ENCODE measurements around the gene CCR4. TPM values are rescaled to one million over a fixed set of nuclear protein-coding genes. Genes with fewer than 3 reads are reported as not detected.

Gene CCR4
- total RNA-seq, 2 donors from 2014 or later = 0.14 to 1.2 TPM

GRCh38 chr3:33000691-33001385 lies 49.4 kb downstream of the CCR4 start:
- H3K27ac ChIP-seq = no peak overlapping the region
- no peaks in the 10 kb centered on the region for H3K9me3 ChIP-seq
- 96% methylated on average over 3 of the region's 3 CpGs for WGBS
- H3K4me1 ChIP-seq (replicated peaks) = no peaks in the 10 kb centered on the region
- H3K36me3 ChIP-seq = no peaks in the 10 kb centered on the region
- no peak overlapping the region for H3K4me3 ChIP-seq
- TF ChIP-seq CTCF (IDR thresholded peaks at IDR 0.05) = no peak
- no peak for TF ChIP-seq POLR2AphosphoS5 (IDR thresholded peaks at IDR 0.05)
- TF ChIP-seq POLR2A (IDR thresholded peaks at IDR 0.05) = no peak
- H3K27me3 ChIP-seq (replicated peaks; ENCODE audit: insufficient read depth) = no peaks in the 10 kb centered on the region
- no peak for DNase-seq (ENCODE audit: low spot score)
- intact Hi-C loops (cut with DNase I) = no loop called here

GRCh38 chr3:33001889-33002288 lies 50.4 kb downstream of the CCR4 start:
- WGBS = 55% methylated on average over 2 of the region's 2 CpGs
- Histone ChIP-seq H3K9me3 (no peaks in the 10 kb centered on the region), H3K4me3 (no peak overlapping the region), H3K4me1 (replicated peaks) (no peaks in the 10 kb centered on the region), H3K36me3 (no peaks in the 10 kb centered on the region), H3K27me3 (replicated peaks; ENCODE audit: insufficient read depth) (no peaks in the 10 kb centered on the region), H3K27ac (no peak overlapping the region)
- intact Hi-C loops (cut with DNase I) = no loop called here
- TF ChIP-seq POLR2A (IDR thresholded peaks at IDR 0.05) = no peak
- no peak for TF ChIP-seq POLR2AphosphoS5 (IDR thresholded peaks at IDR 0.05)
- no peak for TF ChIP-seq CTCF (IDR thresholded peaks at IDR 0.05)
- no peak for DNase-seq (ENCODE audit: low spot score)

- 95% methylated on average over 4 of the region's 4 CpGs for WGBS
- Histone ChIP-seq H3K4me1 (replicated peaks) (no peaks in the 10 kb centered on the region), H3K9me3 (no peaks in the 10 kb centered on the region), H3K36me3 (no peaks in the 10 kb centered on the region), H3K27ac (no peak overlapping the region), H3K27me3 (replicated peaks; ENCODE audit: insufficient read depth) (no peaks in the 10 kb centered on the region), H3K4me3 (no peak overlapping the region)
- intact Hi-C loops (cut with DNase I) = no loop called here
- DNase-seq (ENCODE audit: low spot score) = no peak
- TF ChIP-seq POLR2AphosphoS5 (IDR thresholded peaks at IDR 0.05) (no peak), CTCF (IDR thresholded peaks at IDR 0.05) (no peak)
These were observed 51.9 kb downstream of the CCR4 start for GRCh38 chr3:33003308-33003707.

GRCh38 chr3:33004205-33004604 lies 52.8 kb downstream of the CCR4 start:
- no peak overlapping the region for H3K27ac ChIP-seq
- intact Hi-C loops (cut with DNase I) = no loop called here
- 93% methylated on average over 4 of the region's 4 CpGs for WGBS
- no peaks in the 10 kb centered on the region for H3K4me1 ChIP-seq (replicated peaks)
- H3K36me3 ChIP-seq = no peaks in the 10 kb centered on the region
- no peaks in the 10 kb centered on the region for H3K27me3 ChIP-seq (replicated peaks; ENCODE audit: insufficient read depth)
- TF ChIP-seq POLR2AphosphoS5 (IDR thresholded peaks at IDR 0.05) = no peak
- no peak for TF ChIP-seq CTCF (IDR thresholded peaks at IDR 0.05)
- TF ChIP-seq POLR2A (IDR thresholded peaks at IDR 0.05) = no peak
- no peaks in the 10 kb centered on the region for H3K9me3 ChIP-seq
- no peak overlapping the region for H3K4me3 ChIP-seq
- no peak for DNase-seq (ENCODE audit: low spot score)

- no peak for DNase-seq (ENCODE audit: low spot score)
- no peaks in the 10 kb centered on the region for H3K36me3 ChIP-seq
- 100% methylated on average over 2 of the region's 2 CpGs for WGBS
- H3K27ac ChIP-seq = no peak overlapping the region
- no peak overlapping the region for H3K4me3 ChIP-seq
- no peaks in the 10 kb centered on the region for H3K9me3 ChIP-seq
- TF ChIP-seq POLR2AphosphoS5 (IDR thresholded peaks at IDR 0.05) = no peak
- TF ChIP-seq POLR2A (IDR thresholded peaks at IDR 0.05) = no peak
- TF ChIP-seq CTCF (IDR thresholded peaks at IDR 0.05) = no peak
- no peaks in the 10 kb centered on the region for H3K4me1 ChIP-seq (replicated peaks)
- no peaks in the 10 kb centered on the region for H3K27me3 ChIP-seq (replicated peaks; ENCODE audit: insufficient read depth)
- intact Hi-C loops (cut with DNase I) = no loop called here
These were observed 53.5 kb downstream of the CCR4 start for GRCh38 chr3:33004961-33005360.

Data from prostate gland (tissue), 2 donors.